HepG2 (cell line): ENCODE results near the gene AKAP9.

Experiments
- BRCA1 ChIP-seq: sonication (generic); formaldehyde crosslinking; IDR thresholded peaks from 2 replicates; pipeline ENCODE4 v1.4.0; 2020; ENCODE audit warnings: missing genetic modification reagents
- KAT2B ChIP-seq: fragments of 150-350 bp; IDR thresholded peaks from 2 replicates; pipeline ENCODE4 v1.6.1; 2014; ENCODE audit warnings: low read depth, low read length, borderline replicate concordance
- MTF1 ChIP-seq: sonication (generic); formaldehyde crosslinking; IDR thresholded peaks from 2 replicates; pipeline ENCODE4 v1.5.0; 2020; ENCODE audit warnings: missing genetic modification reagents
- PHF21A ChIP-seq: sonication (generic); formaldehyde crosslinking; IDR thresholded peaks from 2 replicates; pipeline ENCODE4 v1.5.0; 2020; ENCODE audit warnings: mild to moderate bottlenecking, missing genetic modification reagents
- POLR2AphosphoS2 ChIP-seq: IDR thresholded peaks from 2 replicates; pipeline ENCODE4 v1.6.1; 2011; ENCODE audit warnings: low read depth, low read length, improper control_type of control experiment
- POLR2G ChIP-seq: fragments of 200-400 bp; formaldehyde crosslinking; IDR thresholded peaks from 2 replicates; pipeline ENCODE4 v1.6.1; 2018; ENCODE audit warnings: mild to moderate bottlenecking, low read depth, low read length, moderate library complexity
- SIN3A ChIP-seq: IDR thresholded peaks from 2 replicates; pipeline ENCODE4 v1.6.1; 2011; ENCODE audit warnings: low read depth, mild to moderate bottlenecking, control low read depth, low read length, borderline replicate concordance
- TAF1 ChIP-seq: sonication (generic); formaldehyde crosslinking; IDR thresholded peaks from 2 replicates; pipeline ENCODE4 v1.4.0; 2020; ENCODE audit warnings: missing genetic modification reagents
- TF ChIP-seq, protein P1 (sequence below): sonication (generic); formaldehyde crosslinking; IDR thresholded peaks from 2 replicates; pipeline ENCODE4 v1.5.0; 2020; ENCODE audit warnings: mild to moderate bottlenecking, missing genetic modification reagents, moderate library complexity
- TF ChIP-seq, protein P2 (sequence below): sonication (generic); formaldehyde crosslinking; IDR thresholded peaks from 2 replicates; pipeline ENCODE4 v1.4.0; 2020; ENCODE audit warnings: mild to moderate bottlenecking, missing genetic modification reagents

DNA sequence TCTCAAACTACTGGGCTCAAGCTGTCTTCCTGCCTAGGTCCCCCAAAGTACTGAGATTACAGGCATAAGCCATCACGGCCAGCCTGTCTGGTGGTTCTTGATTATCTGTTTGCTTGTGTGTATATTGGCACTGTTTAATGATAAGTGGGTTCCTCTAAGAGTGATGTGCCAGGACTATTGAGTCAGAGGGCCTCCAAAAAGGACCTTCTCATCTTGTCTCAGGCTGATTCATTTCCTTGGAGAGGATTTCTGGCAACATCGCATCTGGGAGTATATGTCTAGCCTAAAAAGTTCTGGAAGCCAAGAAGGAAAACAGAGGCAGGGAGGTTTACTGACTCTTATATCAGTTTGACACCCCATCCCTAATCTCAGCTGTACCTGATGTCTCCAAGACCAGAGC is 27.1 kb upstream of the AKAP9 start:
- TF ChIP-seq MTF1 (CRISPR knock-in tag): no peak
- TF ChIP-seq TAF1 (CRISPR knock-in tag): no peak
- no peak for TF ChIP-seq BRCA1 (CRISPR knock-in tag)
- no peak for TF ChIP-seq POLR2AphosphoS2
- TF ChIP-seq SIN3A: no peak
- TF ChIP-seq, protein P1, sequence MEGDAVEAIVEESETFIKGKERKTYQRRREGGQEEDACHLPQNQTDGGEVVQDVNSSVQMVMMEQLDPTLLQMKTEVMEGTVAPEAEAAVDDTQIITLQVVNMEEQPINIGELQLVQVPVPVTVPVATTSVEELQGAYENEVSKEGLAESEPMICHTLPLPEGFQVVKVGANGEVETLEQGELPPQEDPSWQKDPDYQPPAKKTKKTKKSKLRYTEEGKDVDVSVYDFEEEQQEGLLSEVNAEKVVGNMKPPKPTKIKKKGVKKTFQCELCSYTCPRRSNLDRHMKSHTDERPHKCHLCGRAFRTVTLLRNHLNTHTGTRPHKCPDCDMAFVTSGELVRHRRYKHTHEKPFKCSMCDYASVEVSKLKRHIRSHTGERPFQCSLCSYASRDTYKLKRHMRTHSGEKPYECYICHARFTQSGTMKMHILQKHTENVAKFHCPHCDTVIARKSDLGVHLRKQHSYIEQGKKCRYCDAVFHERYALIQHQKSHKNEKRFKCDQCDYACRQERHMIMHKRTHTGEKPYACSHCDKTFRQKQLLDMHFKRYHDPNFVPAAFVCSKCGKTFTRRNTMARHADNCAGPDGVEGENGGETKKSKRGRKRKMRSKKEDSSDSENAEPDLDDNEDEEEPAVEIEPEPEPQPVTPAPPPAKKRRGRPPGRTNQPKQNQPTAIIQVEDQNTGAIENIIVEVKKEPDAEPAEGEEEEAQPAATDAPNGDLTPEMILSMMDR (CRISPR knock-in tag): no peak
- TF ChIP-seq POLR2G: no peak
- TF ChIP-seq PHF21A (CRISPR knock-in tag): no peak
- TF ChIP-seq KAT2B: no peak
- TF ChIP-seq, protein P2, sequence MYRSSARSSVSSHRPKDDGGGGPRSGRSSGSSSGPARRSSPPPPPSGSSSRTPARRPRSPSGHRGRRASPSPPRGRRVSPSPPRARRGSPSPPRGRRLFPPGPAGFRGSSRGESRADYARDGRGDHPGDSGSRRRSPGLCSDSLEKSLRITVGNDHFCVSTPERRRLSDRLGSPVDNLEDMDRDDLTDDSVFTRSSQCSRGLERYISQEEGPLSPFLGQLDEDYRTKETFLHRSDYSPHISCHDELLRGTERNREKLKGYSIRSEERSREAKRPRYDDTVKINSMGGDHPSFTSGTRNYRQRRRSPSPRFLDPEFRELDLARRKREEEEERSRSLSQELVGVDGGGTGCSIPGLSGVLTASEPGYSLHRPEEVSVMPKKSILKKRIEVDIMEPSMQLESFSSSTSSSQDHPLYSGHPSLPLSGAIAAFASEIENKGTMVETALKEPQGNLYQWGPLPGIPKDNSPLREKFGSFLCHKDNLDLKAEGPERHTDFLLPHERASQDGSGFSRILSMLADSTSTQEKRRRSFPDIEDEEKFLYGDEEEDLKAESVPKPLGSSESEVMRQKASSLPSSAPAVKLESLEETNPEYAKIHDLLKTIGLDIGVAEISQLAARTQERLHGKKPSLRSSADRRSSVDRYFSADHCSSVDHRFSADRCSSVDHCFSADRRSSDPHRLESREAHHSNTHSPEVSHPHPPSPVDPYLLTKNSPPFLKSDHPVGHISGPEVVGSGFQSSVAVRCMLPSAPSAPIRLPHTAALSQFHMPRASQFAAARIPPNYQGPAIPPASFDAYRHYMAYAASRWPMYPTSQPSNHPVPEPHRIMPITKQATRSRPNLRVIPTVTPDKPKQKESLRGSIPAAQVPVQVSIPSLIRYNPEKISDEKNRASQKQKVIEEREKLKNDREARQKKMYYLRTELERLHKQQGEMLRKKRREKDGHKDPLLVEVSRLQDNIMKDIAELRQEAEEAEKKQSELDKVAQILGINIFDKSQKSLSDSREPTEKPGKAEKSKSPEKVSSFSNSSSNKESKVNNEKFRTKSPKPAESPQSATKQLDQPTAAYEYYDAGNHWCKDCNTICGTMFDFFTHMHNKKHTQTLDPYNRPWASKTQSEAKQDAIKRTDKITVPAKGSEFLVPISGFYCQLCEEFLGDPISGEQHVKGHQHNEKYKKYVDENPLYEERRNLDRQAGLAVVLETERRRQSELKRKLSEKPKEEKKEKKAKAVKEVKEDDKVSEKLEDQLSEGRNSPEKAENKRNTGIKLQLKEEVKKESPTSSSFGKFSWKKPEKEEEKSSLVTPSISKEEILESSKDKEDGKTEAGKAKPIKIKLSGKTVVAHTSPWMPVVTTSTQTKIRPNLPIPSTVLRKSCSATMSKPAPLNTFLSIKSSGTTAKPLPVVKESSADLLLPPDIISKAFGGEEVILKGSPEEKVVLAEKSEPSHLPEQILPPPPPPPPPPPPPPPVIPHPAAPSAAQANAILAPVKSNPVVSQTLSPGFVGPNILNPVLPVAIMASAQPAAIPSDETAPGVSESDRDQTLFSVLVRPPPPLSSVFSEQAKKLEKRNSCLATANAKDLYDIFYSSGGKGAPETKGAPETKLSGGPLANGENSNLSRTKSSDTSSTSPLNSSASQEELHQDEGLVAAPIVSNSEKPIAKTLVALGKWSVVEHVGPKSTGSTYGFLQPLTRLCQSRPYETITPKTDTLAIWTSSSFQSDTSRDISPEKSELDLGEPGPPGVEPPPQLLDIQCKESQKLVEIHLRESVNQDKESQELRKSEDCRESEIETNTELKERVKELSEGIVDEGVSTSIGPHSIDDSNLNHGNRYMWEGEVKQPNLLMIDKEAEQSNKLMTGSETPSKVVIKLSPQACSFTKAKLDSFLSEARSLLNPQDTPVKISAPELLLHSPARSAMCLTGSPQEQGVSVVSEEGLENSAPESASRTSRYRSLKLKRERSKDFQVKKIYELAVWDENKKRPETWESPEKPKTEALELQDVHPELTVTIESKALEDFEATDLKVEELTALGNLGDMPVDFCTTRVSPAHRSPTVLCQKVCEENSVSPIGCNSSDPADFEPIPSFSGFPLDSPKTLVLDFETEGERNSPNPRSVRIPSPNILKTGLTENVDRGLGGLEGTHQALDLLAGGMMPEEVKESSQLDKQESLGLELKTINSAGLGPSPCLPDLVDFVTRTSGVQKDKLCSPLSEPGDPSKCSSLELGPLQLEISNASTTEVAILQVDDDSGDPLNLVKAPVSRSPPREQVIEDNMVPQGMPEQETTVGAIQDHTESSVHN: no peak
